Ovary (tissue), 9 donors: ENCODE measurements around the gene UNC119B. TPM values are rescaled to one million over a fixed set of nuclear protein-coding genes. Genes with fewer than 3 reads are reported as not detected.

ENCODE experiments used
- DNase-seq, 5 donors: peaks; one replicate each; pipeline ENCODE4 v3.0.0-alpha.2; 2019 to 2020
- H3K27ac ChIP-seq, 2 donors: fragments of 200-600 bp; one replicate each; pipeline versions ENCODE4 v1.5.1 to v1.8.0; 2019 to 2022
- H3K27me3 ChIP-seq: fragments of 200-600 bp; one replicate; pipeline ENCODE4 v1.8.0; 2022
- H3K36me3 ChIP-seq: fragments of 200-600 bp; sonication (generic); one replicate; pipeline ENCODE4 v1.5.1; 2019
- H3K4me1 ChIP-seq: one replicate; pipeline ENCODE4 v1.8.1; 2013; ENCODE audit warnings: mild to moderate bottlenecking, moderate library complexity; ENCODE audit not compliant: insufficient read depth
- H3K4me3 ChIP-seq: fragments of 200-600 bp; sonication (generic); one replicate; pipeline ENCODE4 v1.5.1; 2017
- H3K9me3 ChIP-seq, 2 donors: fragments of 200-600 bp in 1 of 2; sonication (generic) in 1 of 2; one replicate each; pipeline versions ENCODE4 v1.5.1 to v1.8.1; 2013 to 2019; ENCODE audit warnings: mild to moderate bottlenecking in 1 of 2, moderate library complexity in 1 of 2
- CTCF ChIP-seq, 3 donors: fragments of 450-650 bp in 2 of 3; fragments of 200-600 bp in 1 of 3; IDR thresholded peaks; one replicate each; pipeline versions ENCODE4 v1.5.1 to v1.8.0; 2016 to 2022; ENCODE audit warnings: antibody characterized with exemption in 3 of 3, mild to moderate bottlenecking in 1 of 3
- EP300 ChIP-seq: sonication (generic); formaldehyde crosslinking; IDR thresholded peaks from one replicate; pipeline ENCODE4 v1.6.1; 2017; ENCODE audit warnings: antibody characterized with exemption
- POLR2A ChIP-seq: fragments of 450-650 bp; IDR thresholded peaks from one replicate; pipeline ENCODE4 v1.6.1; 2017; ENCODE audit warnings: antibody characterized with exemption, mild to moderate bottlenecking, moderate library complexity
- WGBS, 3 donors: extraction: QIAGEN DNeasy Blood & Tissue Kit in 1 of 3; methylation state at CpG; one replicate each; pipeline versions ENCODE4 v1.1.5 to v1.1.7; 2013 to 2017; 5-methylcytosine and 5-hydroxymethylcytosine counted together
- intact Hi-C, 4 donors: fragments of 100-400 bp; cut with DNase I; formaldehyde crosslinking; loops; one replicate each; pipeline versions ENCODE4 v1.11.0 to v1.15.1; 2022 to 2023
- polyA plus RNA-seq, 2 donors: library from polyadenylated mRNA; stranded (reverse); fragments of 200-250 nt in 1 of 2; fragments of 350-450 nt in 1 of 2; fragmentation: Illumina TruSeq in 1 of 2; extraction: RNeasy Lipid Tissue Mini Kit (QIAGEN cat#74804) in 1 of 2; gene quantifications; one replicate each; pipeline ENCODE4 v1.2.3, GENCODE V29; 2013 to 2014
- total RNA-seq, 7 donors: library from RNA; depleted of rRNA in 2 of 7; stranded (reverse); fragments of >200 nt in 2 of 7; fragmentation: NEBNext Ultra II Directional in 3 of 7; extraction: Animal tissue kit (Norgen Biotek cat#: 25700) in 3 of 7; gene quantifications; one replicate each; pipeline versions ENCODE4 v1.1.0 to v1.2.4, GENCODE V29; 2016 to 2023
- donor health status: DM: no; HTN: no; CAD: no; lungs with moderate emphysema.
- donor health status: DM: no; HTN: no; CAD: no.
- donor health status: Bipolar disorder and iron deficiency.
- donor health status: DM: yes; HTN: yes; CAD: no.
- donor health status: DM: no; HTN: no; CAD: no.
- donor health status: DM: yes; HTN: yes; CAD: no.

The UNC119B gene
- total and polyA plus RNA-seq, 9 donors, result 18.4 to 54.4 (median 44.4) TPM

GRCh38 chr12:120755269-120755668 is 45.0 kb downstream of the UNC119B start:
- no peak for DNase-seq
- Histone ChIP-seq H3K36me3 (no peaks in the 10 kb centered on the region), H3K9me3 (no peaks in the 10 kb centered on the region), H3K4me1 (no peaks in the 10 kb centered on the region), H3K27ac (no peak overlapping the region), H3K4me3 (no peak overlapping the region), H3K27me3 (no peaks in the 10 kb centered on the region)
- intact Hi-C loops, result no loop called here
- TF ChIP-seq POLR2A (no peak), EP300 (no peak), CTCF (IDR thresholded peaks at IDR 0.05) (no peak)

- no peak overlapping the region for H3K4me3 ChIP-seq
- TF ChIP-seq CTCF (IDR thresholded peaks at IDR 0.05) (no peak), EP300 (no peak), POLR2A (no peak)
- no peak overlapping the region for H3K27ac ChIP-seq
- intact Hi-C loops, result no loop called here
- peaks cover 2% of the 10 kb centered on the region for H3K4me1 ChIP-seq
- no peaks in the 10 kb centered on the region for H3K27me3 ChIP-seq
- no peaks in the 10 kb centered on the region for H3K36me3 ChIP-seq
- DNase-seq, result no peak
- no peaks in the 10 kb centered on the region for H3K9me3 ChIP-seq
- WGBS, 3 donors, result 53 to 73% (median 57%) methylated on average over 4 of the region's 4 CpGs
Measured at GRCh38 chr12:120757226-120757742, 47.0 kb downstream of the UNC119B start.

- DNase-seq, result no peak
- H3K27me3 ChIP-seq, result no peaks in the 10 kb centered on the region
- WGBS, 3 donors, result 88 to 92% (median 89%) methylated on average over 6 of the region's 6 CpGs
Measured at GRCh38 chr12:120757949-120758348, 47.7 kb downstream of the UNC119B start.

GRCh38 chr12:120758798-120759590 is 48.7 kb downstream of the UNC119B start:
- no peak for DNase-seq
- TF ChIP-seq CTCF (IDR thresholded peaks at IDR 0.05), result no peak
- no peak for TF ChIP-seq EP300
- no peak for TF ChIP-seq POLR2A
- Histone ChIP-seq H3K4me3 (no peak overlapping the region), H3K27ac (no peak overlapping the region), H3K36me3 (no peaks in the 10 kb centered on the region), H3K9me3 (no peaks in the 10 kb centered on the region), H3K27me3 (no peaks in the 10 kb centered on the region), H3K4me1 (peaks cover 2% of the 10 kb centered on the region)
- 91 to 94% (median 92%) methylated on average over 7 of the region's 7 CpGs for WGBS, 3 donors
- intact Hi-C loops, result no loop called here

More at GRCh38 chr12:120757949-120758348, 47.7 kb downstream of the UNC119B start:
- TF ChIP-seq CTCF (IDR thresholded peaks at IDR 0.05), result no peak
- TF ChIP-seq POLR2A, result no peak
- no peak for TF ChIP-seq EP300
- Histone ChIP-seq H3K4me1 (peaks cover 2% of the 10 kb centered on the region), H3K27ac (no peak overlapping the region), H3K4me3 (no peak overlapping the region), H3K9me3 (no peaks in the 10 kb centered on the region), H3K36me3 (no peaks in the 10 kb centered on the region)
- intact Hi-C loops, result no loop called here
